ENCODE results near the gene ADGRV1.
"Not testable (repeated sequence)": the region's sequence is repeated elsewhere in the genome, so short reads cannot be mapped to it uniquely, and the experiment has no call there.

- TF ChIP-seq, protein P1, sequence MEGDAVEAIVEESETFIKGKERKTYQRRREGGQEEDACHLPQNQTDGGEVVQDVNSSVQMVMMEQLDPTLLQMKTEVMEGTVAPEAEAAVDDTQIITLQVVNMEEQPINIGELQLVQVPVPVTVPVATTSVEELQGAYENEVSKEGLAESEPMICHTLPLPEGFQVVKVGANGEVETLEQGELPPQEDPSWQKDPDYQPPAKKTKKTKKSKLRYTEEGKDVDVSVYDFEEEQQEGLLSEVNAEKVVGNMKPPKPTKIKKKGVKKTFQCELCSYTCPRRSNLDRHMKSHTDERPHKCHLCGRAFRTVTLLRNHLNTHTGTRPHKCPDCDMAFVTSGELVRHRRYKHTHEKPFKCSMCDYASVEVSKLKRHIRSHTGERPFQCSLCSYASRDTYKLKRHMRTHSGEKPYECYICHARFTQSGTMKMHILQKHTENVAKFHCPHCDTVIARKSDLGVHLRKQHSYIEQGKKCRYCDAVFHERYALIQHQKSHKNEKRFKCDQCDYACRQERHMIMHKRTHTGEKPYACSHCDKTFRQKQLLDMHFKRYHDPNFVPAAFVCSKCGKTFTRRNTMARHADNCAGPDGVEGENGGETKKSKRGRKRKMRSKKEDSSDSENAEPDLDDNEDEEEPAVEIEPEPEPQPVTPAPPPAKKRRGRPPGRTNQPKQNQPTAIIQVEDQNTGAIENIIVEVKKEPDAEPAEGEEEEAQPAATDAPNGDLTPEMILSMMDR (IDR thresholded peaks at IDR 0.05): not testable (repeated sequence)
- not testable (repeated sequence) for TF ChIP-seq POLR2A (IDR thresholded peaks at IDR 0.05); EP300 (IDR thresholded peaks at IDR 0.05; ENCODE audit: low read depth)
Observed at GRCh38 chr5:91052411-91052810, 493.8 kb downstream of the ADGRV1 start.
